ENCODE results near the gene LMTK3. TPM values are rescaled to one million over a fixed set of nuclear protein-coding genes. Genes with fewer than 3 reads are reported as not detected.

Gene LMTK3, protein sequence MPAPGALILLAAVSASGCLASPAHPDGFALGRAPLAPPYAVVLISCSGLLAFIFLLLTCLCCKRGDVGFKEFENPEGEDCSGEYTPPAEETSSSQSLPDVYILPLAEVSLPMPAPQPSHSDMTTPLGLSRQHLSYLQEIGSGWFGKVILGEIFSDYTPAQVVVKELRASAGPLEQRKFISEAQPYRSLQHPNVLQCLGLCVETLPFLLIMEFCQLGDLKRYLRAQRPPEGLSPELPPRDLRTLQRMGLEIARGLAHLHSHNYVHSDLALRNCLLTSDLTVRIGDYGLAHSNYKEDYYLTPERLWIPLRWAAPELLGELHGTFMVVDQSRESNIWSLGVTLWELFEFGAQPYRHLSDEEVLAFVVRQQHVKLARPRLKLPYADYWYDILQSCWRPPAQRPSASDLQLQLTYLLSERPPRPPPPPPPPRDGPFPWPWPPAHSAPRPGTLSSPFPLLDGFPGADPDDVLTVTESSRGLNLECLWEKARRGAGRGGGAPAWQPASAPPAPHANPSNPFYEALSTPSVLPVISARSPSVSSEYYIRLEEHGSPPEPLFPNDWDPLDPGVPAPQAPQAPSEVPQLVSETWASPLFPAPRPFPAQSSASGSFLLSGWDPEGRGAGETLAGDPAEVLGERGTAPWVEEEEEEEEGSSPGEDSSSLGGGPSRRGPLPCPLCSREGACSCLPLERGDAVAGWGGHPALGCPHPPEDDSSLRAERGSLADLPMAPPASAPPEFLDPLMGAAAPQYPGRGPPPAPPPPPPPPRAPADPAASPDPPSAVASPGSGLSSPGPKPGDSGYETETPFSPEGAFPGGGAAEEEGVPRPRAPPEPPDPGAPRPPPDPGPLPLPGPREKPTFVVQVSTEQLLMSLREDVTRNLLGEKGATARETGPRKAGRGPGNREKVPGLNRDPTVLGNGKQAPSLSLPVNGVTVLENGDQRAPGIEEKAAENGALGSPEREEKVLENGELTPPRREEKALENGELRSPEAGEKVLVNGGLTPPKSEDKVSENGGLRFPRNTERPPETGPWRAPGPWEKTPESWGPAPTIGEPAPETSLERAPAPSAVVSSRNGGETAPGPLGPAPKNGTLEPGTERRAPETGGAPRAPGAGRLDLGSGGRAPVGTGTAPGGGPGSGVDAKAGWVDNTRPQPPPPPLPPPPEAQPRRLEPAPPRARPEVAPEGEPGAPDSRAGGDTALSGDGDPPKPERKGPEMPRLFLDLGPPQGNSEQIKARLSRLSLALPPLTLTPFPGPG (N-terminal part only)
- polyA plus RNA-seq (ENCODE audit: insufficient read length in 3 of 3): 1 to 10 TPM; 3.5 to 3.7 (median 3.7) TPM
- long read RNA-seq, donor 1: 0 reads
- long read RNA-seq, donor 2: 0 reads
- long read RNA-seq, donor 3: 0 reads
- long read RNA-seq, donor 4: 0 reads
- long read RNA-seq, donor 5, partial matches to known transcripts: 0 of 1 reads
- long read RNA-seq, donor 5, other reads (novel, unspliced or antisense): 0 of 1 reads
- long read RNA-seq, donor 6: 0 reads
- long read RNA-seq, donor 7: 0 reads
- long read RNA-seq, donor 8: 0 reads
- long read RNA-seq, donor 9, partial matches to known transcripts: 0 of 1 reads
- long read RNA-seq, donor 9, other reads (novel, unspliced or antisense): 0 of 1 reads
- long read RNA-seq, donor 10: 0 reads
- long read RNA-seq, donor 11: 0 reads
- long read RNA-seq, donor 12: 0 reads
- long read RNA-seq, donor 13: 0 reads
- long read RNA-seq, donor 14: 0 reads
- long read RNA-seq, donor 15: 0 reads
- long read RNA-seq, donor 16: 0 reads

DNA sequence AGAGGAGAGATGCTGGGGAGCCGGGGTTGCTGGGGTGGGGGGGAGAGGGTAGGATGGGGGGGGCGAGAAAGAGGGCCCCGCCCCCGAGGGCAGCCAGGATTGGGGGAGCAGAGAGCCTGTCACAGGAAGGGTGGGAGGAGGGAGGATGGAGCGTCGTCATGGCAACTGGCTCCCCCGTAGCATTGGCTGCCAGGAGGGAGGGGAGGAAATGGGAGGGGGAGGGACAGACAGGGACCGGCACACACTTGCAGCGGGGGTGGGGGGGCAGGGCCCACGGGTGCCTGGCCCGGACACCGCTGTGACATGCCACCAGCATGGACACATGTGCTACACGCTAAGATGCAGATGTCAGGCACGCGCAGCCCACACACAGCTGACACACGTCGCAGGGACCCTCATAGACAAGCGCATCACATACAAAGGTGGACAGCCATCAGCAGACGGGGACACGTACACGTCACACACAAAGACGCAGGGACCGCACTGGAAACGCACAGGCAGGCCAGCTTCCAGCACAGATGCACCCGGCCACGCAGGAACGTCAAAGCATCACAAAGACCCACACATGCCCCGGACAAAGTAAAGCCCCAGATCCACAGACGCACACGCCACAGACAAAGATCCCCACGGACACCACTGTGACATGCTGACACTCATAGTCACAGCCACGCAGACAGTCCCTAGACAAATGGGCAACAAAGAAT is at the start of gene LMTK3:
Gene LMTK3 (minus strand): TSS at position 36 of the 704 bp plus-strand sequence. CDS start 259 bp downstream, outside the sequence.
- no peak for DNase-seq

DNA sequence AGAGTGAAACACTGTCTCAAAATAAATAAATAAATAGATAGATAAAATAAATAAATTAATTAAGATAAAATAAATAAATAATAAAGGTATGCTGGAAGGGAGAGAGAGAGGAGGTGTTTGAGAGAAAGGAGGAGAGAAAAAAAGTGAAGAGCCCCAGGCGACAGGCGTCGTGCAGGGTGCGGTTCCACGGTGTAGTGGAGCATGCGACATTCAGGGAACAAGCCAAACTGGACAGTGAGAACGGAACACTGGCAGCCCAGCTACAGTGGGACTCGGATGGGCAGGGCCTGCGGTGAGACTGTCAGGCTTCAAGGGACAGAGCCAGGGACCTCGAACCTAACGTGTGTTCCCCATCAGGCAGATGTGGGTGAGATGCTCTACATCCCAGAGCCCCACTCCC is 49.8 kb upstream of the LMTK3 start:
- DNase-seq: no peak

DNA sequence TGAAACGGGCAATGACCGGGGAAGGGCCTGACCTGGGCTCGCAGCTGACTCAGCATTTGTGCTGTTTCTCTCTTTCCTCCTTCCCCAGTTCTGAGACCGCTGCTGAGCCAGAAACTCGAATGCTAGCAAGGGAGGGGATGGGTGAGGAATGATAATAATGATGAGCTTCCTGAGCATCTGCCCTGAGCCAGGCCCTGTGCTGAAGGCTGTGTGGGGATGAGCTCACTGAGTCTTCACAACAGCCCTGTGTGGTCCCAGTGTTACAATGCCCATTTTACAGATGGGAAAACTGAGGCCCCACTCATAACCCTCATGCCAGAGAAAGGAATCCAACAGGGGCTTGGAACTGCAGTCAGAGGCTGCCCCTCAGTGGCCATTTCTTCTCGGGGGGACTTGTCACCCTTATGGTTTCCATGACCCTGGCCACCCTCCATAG is 48.5 kb upstream of the LMTK3 start:
- no peak for DNase-seq

DNA sequence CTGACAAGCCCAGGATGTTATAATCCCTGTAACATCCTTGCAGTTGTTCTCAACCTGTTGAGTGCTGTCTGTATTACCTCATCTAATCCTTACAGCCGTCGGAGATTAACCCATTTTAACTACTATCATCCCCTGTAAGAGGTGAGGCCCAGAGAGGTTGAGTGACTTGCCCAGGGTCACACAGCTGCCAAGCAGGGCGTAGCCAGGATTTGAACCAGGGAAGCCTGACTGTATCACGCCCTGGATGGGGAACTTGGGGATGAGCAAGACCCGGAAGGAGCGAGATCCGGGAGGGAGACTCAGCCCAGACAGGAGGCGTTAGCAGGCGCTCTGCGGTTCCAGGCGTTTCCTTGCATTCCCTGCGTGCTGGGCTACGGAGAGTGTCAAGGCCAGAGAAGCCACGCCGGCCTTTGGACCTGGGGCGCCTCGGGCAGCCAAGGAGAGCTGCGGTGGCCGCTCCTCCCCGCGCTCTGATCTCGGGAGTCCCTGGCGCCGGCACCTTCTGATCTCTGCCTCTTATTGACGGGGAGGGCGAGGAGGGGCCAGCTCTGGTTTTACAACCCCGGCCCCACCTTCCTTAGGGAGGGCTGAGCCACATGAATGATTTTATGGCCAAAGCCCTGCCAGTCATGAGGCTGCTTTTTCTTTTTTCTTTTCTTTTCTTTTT is 46.5 kb upstream of the LMTK3 start:
- DNase-seq: peak; percentile 83

DNA sequence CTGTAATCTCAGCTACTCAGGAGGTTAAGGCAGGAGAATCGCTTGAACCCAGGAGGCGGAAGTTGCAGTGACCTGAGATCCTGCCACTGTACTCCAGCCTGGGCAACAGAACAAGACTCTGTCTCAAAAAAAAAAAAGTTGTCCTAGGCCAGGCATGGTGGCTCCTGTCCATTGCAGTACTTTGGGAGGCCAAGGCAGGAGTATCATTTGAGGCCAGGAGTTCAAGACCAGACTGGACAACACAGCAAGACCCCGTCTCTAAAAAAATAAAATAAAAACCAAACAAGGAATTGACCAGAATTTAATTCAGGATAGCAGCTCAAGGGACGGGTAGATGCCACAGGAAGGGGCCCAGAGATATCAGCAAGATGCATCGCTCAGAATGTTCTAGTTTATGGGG is 45.2 kb upstream of the LMTK3 start:
- no peak for DNase-seq

DNA sequence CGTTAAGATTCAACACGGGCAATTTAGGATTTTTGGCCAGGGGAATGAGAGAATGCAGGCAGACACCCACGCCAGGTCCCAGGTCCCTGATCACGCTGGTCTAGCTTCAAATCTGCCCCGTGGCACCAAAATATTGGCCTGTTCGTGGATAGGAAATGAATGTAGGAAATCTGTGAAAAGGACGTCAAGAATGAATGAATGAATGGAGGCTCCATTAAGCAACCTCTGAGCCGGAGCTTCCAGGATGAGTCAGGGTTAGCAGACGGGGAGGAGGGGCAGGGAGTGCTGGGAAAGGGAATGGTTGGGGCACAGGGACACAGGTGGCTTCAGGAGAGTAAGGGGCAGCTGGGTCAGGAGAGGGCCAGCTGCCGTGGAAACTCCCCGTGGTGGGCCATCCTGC is 44.5 kb upstream of the LMTK3 start:
- no peak for DNase-seq

DNA sequence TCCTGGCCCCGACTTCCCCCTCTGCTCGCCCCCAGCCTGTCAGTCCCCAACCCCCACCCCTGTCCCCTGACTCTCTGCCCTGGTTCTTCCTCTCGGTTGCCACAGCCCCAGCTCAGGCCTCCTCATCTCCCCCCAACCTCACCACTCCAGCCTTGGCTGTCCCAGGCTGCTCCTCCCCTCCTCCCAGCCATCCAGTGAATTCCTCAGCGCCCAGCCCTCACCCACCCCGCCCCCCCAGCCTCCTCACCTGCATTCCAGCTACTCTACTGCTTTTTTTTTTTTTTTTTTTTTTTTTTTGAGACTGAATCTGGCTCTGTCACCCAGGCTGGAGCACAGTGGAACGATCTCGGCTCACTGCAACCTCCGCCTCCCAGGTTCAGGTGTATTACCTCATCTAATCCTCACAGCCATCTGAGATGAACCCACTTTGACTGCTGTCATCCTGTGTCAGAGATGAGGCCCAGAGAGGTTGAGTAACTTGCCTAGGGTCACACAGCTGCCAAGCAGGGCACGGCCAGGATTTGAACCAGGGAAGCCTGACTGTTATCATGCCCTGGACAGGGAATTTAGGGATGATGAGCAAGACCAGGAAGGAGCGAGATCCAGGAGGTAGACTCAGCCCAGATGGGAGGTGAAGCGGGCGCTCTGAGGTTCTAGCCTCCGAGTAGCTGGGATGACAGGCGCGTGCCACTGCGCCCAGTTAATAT is 42.9 kb upstream of the LMTK3 start:
- peak; percentile 71 for DNase-seq

DNA sequence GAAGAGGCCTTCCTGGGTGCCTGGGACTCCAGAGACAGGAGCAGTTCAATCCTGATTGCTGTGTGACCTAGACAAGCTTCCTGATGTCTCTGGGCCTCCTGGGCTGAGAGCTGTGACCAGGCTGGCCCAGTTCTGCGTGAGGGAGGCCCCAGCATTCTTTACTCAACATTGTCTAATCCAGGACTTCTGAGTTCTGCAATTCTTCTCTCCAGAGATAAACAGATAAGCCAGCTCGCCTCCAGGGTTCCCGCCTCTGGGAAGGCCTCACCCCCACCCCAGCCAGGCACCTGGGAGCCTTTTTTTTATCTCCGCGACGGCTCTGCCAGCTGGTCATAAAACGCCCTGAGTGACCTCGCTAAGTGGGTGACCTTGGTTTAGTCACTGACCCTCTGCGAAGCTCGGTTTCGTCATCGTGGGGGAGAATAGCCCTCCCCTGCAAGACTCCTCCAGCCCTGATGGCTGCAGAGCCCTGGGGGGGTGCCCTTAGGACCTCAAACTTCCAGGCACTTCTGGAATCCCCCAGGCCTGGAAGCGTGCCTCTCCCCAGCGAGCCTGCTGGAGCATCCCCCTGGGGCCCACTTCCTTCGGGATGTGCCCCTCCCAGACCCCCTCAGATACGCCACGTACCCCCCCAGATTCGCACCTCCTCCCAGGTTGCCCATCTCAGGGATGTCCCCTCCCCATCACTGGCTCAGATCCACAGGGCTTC is 42.2 kb upstream of the LMTK3 start:
- no peak for DNase-seq

DNA sequence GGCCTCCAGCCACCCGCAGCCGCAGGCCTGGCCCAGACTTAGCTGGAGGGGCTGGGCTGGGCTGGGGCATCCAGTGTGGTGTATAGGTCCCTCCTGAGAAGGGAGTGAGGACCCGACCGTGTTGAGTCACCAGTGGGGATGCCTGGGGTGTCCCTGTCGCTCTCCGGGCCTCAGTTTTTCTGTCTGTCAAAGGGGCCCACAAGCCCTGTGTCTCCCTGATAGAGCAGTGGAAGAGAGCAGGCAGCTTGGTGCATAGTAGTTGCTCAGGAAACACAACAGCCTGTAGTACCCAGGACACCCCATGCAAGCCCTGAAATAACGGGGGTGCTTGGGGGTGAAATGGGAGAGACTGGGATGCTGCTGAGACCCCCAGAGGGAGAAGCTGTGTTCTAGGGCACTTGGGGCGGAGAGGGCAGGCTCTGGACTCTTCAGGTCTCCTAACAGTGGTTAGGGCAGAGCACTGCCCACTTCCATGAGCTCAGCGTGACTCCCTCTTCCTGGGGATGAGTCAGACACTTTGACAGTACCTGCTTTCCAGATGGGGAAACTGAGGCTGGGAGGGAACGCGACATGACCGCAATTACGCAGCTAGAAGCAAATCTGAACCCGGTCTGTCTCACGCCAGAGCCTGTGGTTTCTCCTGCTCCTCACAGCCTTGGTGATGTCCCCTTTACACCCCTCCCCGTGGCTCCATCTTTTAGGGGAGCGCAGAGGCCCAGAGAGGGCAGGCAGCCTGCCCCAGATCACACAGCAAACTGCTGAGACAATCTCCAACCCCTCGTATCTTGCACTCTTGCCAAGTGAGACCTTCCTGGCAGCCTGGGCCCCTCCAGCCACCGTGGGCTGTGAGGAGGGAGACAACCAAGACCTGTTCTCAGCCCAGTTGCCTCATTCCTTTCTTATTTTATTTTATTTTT is 41.0 kb upstream of the LMTK3 start:
- DNase-seq: no peak

DNA sequence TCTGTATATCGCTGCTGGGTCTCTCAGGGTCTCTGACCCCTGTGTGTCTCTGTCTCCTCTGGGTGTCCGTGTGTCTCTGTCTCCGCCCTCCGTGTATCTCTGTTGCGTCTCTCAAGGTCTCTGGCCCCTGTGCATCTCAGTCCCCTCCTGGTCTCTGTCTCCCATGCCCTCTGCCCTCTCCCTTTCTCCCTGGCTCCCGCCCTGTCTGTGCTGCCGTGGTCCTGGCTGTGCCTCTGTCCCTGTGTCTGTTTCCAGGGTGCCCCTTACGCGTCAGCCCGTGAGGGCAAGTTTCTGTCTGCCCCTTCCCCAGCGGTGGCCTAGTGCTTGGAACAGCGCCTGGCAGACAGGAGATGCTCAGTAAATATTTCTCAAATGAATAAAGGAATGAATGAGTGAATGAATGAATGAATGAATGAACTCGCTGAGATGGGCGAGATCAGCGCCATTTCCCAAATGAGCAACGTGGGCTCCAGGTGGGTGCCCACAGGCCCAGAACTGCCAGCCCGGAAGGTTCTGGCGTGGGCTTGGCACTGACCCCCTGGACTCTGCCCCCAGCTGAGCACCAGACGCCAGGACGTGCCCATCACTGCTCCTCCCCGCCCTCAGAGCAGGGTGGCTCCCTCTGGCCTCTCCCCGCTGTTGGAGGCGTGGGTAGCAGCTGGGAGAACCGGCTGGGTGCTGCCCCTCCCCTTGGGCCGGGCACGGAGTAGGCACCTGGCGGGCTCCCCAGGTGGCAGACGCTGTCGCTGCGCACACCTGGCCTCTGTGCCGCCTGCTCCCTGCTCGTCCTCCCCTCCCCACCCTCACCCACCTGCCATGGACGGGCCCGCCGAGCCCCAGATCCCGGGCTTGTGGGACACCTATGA is 40.0 kb upstream of the LMTK3 start, which contains the start of gene SULT2B1:
Gene SULT2B1 (plus strand): TSS at position 736 of the 866 bp plus-strand sequence. CDS start 81 bp downstream, at position 817.
- no peak for DNase-seq

DNA sequence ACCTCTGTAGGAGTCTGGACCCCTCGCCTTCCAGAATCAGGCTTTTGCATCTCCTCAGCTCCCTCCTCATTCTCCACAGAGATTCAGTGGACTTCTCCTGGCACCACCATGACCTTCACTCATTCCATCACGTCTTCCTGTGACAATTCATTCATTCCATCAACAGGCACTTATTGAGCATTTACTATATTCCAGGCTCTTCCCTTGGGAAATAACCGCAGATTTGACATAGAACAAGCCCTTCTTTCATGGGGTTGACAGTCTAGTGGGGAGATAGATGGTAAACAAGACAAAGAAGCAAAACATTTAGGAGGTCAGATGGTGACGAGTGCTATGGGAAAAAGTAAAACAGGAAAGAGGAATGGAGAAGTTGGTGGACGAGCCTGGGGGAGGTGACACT is 37.7 kb upstream of the LMTK3 start:
- DNase-seq: no peak

DNA sequence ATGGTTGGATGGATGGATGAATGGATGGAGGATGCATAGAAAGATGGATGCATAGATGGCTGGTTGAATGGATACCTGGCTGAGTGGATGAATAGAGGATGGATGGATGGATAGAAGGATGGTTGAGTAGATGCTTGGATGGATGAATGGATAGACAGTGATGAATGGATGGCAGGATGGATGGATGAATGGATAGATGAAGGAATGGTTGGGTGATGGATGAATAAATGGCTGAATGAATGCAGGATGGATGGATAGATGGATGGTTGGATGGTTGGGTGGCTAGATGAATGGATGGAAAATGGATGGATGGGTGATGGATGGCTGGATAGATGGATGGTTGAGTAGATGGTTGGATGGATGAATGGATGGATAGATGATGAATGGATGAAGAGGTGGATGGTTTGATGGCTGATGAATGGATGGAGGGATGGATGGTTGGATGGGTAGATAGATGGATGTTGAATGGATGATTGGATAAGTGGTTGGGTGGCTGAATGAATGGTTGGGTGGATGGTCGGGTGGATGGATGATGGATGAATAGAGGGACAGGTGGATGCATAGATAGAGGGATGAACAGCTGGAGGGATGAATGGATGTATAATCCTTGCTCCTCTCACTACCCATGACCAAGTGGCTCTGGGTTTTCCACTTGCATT is 36.7 kb upstream of the LMTK3 start:
- no peak for DNase-seq

DNA sequence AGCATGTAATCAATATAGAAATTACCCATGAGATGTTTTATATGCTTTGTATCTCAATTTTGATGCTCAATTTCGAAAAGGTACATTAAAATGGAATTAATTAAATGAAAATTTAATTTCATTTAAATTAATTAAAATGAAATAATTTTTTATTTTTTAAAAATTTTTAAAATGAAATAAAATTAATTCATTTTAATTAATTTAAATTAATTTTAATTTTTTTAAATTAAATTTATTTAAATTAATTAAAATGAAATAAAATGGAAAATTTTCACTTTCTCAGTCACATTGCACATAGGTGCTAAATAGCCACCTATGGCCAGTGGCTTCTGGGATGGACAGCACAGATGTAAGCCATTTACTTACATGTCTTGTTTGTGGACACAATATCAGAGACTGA is 36.1 kb upstream of the LMTK3 start:
- DNase-seq: no peak

DNA sequence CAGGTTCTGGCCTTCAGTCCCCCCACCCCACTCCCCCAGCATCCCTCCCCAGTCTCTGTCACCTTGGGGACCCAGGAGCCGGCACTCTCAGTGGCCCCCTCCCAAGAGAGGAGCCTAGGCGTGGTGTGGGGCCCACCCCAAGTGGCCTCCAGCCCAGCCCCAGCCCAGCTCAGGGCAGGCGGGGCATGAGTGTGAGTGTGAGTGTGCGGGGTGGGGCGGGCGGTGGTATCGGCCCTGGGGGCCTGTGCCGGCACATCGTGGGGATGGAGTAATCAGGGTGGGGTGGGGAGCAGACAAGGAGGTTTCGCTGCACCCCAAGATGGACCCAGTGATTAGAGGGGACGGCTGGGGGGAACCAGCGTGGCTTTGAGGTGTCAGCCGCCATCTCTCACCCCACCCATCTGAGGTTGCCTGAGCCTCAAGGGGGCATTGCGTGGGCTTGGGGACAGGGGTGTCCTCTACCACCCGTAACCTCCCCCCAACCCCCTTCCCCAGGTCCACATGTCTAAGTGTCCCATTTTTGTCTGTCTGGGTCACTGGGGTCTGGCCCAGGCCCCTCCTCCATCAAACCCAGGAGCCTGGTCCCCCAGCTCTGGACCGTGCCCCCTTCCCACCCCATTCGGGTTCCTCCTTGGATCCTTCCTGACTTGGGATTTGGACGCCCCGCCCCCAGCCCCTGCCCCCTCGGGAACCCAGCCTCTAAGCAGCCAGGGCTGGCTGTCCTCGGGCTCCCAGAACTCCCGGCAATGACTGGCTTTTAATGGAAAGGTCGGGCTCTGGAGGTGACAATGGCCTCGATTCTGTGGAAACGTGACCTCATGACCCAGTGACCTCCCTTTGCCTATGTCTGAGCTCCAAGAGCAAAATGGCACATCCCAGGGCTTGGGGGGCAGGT is 33.5 kb upstream of the LMTK3 start:
- no peak for DNase-seq
